ENCODE measurements around the gene H3-3A. TPM values are rescaled to one million over a fixed set of nuclear protein-coding genes. Genes with fewer than 3 reads are reported as not detected.
A peak's percentile ranks its signal among the peaks of the same experiment; 100 is the strongest.

H3-3A gene
- total RNA-seq, 1 experiment from 2014 or later: 429 TPM

DNA sequence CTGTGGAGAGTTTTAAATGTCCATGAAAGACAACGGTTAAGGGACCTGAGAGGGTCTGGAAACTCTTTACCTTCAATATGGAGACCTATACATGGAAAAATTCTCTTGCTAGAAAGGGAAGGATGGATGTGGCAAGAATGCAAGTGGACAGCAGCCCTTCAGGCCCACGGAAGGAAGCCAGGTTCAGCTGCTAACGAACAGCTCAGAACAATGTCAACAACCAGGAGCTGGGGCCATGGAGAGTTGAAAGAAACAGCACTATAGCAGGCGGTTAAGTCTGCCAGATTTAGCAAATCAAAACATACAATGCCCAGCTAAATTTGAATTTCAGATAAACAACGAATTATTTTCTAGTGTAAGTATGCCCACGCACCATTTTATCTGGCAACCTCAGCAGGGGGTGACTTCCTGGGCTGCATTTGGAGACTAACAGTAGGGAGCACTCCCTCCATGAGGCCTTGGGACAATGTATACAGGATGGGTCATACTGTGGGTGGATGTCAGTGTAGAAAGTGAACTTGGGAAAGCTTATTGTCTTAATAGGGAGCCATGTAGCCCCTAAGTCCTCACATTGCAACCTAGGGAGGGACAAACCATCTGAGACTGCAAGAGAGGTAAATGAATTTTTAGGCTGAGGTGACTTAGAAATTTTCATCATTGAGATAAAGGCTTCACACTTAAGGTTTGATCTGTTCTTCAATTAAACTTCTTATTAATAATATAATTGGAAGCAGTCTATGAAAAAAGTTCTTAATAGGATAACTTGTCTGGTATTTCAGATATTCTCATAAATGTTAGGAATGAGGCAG is 7.8 kb upstream of the H3-3A start:
- peak; percentile 19 for DNase-seq (ENCODE audit: low spot score)

DNA sequence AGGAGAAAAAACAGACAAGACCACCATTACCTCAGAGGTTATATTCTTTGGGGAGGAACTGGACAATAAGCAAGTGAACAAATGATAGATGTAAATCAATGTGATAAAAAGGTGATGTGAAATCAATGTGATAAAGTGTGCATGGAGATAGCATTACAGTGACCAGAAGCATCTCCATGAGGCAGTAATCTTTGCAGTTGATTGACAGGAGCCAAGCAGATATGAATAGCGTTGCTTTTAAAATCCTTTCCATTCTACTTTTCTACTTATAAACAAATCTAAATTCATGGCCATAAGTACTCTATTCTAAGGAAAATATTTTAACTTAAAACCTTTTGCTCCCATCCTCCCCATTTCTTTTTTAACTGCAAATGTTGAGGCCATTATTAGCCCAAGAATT is 2.8 kb upstream of the H3-3A start:
- no peak for DNase-seq (ENCODE audit: low spot score)

DNA sequence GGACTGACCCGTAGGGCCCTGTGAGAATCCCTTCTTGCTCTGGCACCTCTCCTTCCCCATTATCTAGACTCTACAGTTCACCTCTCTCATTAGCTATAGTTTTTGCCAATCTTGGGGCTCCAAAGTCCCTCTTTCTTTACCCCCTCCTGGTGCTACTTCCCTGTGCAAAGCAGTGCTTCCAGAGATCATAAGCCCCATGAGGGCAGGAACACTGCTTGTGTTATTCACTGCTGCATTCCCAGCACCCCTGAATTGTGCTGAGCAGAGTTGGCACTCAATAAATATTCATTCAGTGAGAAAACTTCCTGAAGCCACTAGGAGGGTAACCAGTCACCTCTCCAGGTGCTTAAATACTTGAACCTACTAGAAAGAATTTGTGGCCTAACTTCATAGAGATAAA is 2.1 kb upstream of the H3-3A start:
- no peak for DNase-seq (ENCODE audit: low spot score)

GRCh38 chr1:226061068-226061840 is 1.3 kb upstream of the H3-3A start:
- DNase-seq (ENCODE audit: low spot score): peak; percentile 34

- peak; percentile 71 for DNase-seq (ENCODE audit: low spot score)
These were observed 517 bp upstream of the H3-3A start for GRCh38 chr1:226061841-226062557.

DNA sequence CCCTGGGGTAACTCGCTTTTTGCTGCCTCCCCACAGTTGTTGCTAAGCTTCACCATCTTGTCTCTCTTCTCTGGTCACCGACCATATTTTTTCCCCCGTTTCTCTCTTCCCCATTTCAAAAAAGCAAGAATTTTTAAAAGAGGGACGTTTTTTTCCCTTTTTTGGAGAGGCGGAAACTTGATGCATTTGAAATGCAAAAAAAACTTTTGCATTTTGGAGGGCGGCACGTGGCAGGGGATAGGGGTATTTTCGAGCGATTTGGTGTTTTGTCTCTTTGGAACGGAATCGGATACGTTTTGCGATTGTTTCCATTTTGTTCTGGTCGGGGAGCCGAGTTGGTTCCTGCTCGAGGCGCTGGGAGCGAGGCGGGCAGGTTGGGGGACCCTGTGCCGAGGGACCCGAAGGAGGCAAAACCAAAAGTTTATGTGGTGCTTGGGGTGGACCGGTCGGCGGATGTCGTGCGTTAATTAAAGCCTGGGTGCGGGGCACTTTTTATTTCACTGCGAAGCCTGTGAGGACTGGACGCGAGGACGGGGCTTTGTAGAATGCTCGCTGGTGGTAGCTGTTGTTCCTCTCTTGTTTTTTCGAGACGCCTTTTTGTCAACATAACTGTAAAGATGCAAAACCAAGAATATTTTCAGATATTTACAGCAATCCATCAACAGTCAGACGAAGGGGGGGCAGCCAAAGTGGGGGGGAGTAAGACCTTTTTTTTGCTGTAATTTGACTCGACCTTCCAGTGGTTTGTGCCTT is 884 bp downstream of the H3-3A start:
- DNase-seq (ENCODE audit: low spot score): peak; percentile 47

- peak; percentile 26 for DNase-seq (ENCODE audit: low spot score)
These were observed 1.7 kb downstream of the H3-3A start for GRCh38 chr1:226063977-226064815.

- peak; percentile 67 for DNase-seq (ENCODE audit: low spot score)
These were observed 2.3 kb downstream of the H3-3A start for GRCh38 chr1:226064816-226065248.

GRCh38 chr1:226066415-226067078 is 4.0 kb downstream of the H3-3A start:
- DNase-seq (ENCODE audit: low spot score): peak; percentile 47

- no peak for DNase-seq (ENCODE audit: low spot score)
These were observed 7.4 kb downstream of the H3-3A start for GRCh38 chr1:226069811-226070489.

GRCh38 chr1:226072347-226072746 is 9.8 kb downstream of the H3-3A start:
- no peak for DNase-seq (ENCODE audit: low spot score)

DNA sequence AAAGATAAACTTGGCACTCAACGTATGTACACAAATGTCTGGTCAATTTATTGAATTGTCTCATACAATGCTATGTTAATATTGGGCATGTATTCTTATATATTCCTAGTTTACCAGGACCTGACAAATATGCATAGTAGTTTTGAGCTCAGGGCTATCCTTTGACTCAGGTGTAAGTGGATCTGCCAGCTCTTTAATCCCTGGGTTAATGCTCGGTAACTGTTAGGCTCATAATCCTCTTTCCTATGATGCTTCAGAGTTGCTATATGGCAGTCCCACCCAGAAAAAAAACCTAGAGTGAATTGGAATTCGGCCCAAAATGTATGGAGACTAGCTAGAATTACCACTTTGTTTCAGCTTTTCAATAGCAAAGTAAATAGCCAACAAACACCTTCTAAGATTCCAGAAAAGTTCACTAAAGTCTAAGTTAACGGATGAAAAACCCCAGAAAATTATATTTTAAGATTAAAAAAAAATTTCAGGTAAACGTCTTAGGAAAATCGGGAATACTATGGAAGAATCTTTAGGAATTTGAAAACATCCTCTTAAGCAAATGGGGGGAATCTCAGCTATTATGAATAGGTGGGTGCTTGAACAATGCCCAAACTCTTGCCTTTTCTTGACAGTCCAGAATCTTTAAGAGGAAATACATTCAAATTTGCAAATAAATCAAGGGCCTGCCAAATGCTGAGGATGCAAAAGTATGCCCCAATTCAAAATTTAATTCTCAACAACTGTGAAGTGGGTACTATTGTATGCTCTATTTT is 10.9 kb downstream of the H3-3A start:
- DNase-seq (ENCODE audit: low spot score): no peak

DNA sequence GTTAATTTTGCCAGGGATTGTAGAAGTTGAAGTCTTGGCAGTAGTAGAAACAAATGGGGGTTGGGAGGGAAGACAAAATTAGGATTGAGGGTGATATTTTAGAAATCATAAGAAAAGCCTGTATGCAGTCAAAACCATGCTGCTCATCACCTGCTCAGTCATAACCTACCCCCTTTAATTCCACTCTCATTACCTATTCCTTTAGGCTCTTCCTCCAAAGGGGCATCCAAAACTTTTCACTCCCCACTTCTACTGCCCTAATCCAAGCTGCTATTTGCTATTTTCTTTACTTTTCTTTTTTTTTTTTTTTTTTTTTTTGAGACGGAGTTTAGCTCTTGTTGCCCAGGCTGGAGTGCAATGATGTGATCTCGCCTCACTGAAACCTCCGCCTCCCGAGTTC is 11.5 kb downstream of the H3-3A start:
- DNase-seq (ENCODE audit: low spot score): no peak

GRCh38 chr1:226076378-226076777 is 13.9 kb downstream of the H3-3A start:
- no peak for DNase-seq (ENCODE audit: low spot score)

DNA sequence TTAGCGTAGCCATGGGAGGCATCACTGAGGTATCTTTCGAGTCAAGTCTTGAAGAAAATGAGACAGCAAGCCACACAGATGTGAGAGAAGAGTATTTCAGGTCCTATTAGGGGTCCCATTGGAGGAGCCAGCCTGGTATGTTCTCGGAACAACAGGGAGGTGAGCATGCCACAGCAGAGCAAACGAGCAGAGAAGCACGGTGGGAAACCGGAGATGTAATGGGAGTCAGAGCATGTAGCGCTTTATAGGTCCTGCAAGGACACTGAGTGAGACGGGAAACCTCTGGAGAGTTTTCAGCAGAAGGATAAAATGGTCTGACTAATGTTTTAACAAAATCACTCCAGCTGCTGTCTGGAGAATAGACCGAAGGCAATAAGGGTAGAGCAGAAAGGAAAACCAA is 15.9 kb downstream of the H3-3A start:
- DNase-seq (ENCODE audit: low spot score): no peak

GRCh38 chr1:226082587-226082917 is 20.0 kb downstream of the H3-3A start:
- no peak for DNase-seq (ENCODE audit: low spot score)

GRCh38 chr1:226082959-226083301 is 20.4 kb downstream of the H3-3A start:
- peak; percentile 55 for DNase-seq (ENCODE audit: low spot score)

GRCh38 chr1:226083302-226084101 is 21.0 kb downstream of the H3-3A start:
- peak; percentile 74 for DNase-seq (ENCODE audit: low spot score)
